ENCODE data around the gene GALNT15.

GALNT15 gene, protein sequence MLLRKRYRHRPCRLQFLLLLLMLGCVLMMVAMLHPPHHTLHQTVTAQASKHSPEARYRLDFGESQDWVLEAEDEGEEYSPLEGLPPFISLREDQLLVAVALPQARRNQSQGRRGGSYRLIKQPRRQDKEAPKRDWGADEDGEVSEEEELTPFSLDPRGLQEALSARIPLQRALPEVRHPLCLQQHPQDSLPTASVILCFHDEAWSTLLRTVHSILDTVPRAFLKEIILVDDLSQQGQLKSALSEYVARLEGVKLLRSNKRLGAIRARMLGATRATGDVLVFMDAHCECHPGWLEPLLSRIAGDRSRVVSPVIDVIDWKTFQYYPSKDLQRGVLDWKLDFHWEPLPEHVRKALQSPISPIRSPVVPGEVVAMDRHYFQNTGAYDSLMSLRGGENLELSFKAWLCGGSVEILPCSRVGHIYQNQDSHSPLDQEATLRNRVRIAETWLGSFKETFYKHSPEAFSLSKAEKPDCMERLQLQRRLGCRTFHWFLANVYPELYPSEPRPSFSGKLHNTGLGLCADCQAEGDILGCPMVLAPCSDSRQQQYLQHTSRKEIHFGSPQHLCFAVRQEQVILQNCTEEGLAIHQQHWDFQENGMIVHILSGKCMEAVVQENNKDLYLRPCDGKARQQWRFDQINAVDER

DNA sequence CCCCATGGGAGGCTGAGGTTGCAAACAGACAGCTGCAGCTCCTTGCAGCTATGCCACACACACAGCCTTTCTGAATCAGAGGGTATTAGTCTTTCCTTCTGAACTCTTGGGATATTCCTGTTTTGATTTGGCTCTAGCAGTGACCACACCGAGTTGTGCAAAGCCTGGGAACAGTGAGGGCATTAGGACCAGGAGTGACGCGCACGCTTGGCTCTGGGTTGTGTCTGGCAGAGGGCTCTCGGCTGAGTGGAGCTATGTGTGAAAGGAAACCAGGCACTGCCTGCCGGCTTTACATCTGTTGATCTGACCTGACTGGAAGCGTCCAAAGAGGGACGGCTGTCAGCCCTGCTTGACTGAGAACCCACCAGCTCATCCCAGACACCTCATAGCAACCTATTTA is at the start of gene GALNT15:
Gene GALNT15 (plus strand): TSS at position 292 of the 400 bp plus-strand sequence. CDS start 472 bp downstream, outside the sequence.
- DNase-seq, result peak; percentile 71

DNA sequence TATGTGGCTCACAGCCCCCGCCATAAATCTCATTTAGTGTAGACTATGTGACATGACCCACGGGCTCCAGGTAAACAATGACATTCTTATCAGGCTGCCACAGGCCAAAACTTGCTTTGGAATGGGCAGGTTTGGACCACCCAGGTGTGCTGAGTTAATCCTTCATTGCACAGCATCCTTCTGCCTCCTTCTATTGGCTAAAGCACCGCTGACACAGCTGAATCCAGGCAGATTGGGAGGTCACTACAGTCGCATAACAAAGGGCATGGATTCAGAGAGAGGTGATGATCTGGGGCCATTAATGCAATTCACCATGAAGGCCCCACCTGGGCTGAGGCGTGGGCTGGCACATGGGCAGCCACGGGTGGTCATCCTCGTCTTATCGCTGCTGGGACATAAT is 47.8 kb upstream of the GALNT15 start:
- DNase-seq, result no peak

DNA sequence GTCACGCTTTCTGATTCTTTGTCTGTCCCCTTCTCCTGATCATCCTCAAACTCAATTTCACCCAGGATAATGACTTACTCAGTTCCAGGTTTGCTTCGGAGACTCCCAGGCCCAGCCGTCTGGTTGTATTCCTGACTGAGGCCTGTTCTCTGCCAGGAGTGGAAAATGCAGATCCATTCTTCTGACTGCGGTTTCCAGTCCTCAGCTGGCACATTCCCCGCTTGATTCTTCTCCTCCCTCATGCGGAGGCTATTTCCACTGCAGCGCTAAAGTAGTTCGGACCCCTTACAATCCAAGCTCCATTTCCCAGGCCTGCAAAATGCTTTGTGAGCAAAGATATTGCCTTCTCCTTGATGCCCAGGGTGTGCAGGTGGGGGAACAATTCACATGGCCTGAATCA is 47.2 kb upstream of the GALNT15 start:
- no peak for DNase-seq

DNA sequence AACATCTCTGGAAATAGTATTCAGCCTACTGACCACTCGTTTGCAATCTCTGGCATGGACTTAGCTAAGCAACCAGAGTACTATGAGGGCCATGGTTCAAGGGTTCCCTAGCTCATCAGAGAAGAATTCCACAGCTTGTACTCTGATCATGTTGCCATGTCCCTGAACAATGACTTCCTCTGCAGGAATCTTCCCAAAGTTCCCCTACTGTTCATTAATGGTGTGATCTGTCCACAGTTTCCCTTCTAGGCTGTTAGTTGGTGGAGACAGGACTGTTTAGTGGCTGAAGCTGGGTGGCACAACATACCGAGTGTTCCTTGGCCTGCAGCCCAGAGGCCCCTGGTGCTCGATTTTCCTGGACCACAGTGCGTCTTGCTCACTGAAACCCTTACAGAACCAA is 44.4 kb upstream of the GALNT15 start:
- no peak for DNase-seq

DNA sequence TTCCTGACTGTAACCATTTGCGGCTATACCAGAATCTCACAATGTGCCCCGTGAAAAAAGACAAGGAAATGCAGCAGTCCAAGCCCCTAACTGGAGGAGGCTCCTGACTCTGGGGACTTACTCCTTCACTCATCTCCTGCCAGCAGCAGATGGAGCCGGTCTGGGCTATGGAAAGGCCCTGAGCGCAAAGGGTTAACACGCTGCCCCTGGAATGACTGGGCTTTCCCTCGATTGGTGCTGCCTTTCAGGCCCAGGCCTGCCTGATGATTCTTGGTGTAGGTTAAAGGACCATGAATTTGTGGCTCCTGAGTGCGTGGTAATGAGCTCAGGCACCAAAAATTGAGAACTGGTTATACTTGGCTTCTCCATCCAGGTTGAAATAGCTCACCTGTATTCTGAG is 42.3 kb upstream of the GALNT15 start:
- DNase-seq, result no peak

DNA sequence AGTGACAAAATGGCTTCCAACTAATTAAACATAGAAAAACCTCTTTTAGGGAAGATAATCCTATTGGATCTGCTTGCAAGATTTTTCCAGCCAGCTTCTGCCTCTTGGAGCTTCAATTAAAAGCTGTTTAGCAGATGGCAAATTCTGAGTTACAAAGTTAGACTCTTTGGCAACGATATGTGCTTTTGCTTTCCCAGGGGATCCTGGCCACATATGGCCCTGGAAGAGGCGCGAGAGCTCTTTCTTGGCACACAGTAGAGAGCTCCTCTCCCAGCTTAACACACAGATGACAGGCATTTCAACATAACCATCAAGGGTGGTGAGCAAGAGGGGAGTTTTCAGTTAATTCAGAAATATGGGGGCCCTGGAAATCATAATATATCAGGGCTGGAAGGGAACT is 41.6 kb upstream of the GALNT15 start:
- DNase-seq, result no peak

DNA sequence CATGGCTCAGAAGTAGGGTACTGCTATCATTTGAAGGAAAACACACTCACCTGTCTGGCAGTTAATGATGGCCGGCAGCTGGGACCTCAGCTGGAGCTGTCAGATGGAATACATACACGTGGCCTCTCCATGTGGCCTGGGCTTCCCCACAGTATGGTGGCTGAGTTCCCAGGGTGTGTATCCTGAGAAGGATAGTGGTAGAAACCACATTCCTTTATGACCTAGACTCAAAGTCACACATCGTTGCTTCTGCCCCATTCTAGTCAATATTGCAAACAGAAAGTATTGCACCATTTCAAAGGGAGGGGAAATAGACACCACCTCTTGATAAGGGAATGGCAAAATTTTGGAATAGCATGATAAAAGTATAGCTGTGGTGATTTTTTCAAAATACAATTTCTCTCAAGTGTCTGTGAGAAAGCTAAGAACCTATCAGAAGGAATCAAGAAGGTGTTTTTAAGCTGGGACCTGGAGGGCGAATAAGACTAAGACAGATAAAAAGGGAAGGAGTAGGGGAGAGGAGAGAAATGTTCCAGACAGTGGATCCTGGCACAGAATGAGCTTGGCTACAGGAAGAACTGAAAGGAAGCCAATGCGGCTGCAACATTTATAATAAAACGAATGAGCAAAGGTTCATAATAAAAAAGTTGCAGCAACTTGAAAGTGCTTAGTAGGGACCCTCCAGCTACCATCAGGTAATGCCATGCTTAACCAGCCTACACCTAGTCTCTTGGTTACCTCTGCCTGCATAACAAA is 40.1 kb upstream of the GALNT15 start:
- no peak for DNase-seq

DNA sequence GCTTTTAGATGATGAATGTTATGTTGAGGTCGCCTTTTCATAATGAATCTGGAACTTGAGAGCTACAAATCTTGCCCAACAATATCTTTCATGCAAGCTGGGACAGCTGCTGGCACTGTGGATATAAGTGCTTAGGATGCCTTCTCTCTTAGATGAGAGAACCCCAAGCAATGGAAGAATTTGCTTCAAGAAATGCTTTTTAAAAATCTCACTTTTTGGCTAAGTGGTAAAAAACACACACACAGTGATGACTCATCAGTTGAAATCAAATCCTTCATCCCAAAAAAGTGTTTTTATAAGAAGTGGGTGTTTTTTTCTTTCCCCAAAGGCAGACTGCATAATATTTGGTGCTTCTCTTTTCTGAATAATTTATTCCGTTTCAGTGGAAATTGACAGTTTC is 38.4 kb upstream of the GALNT15 start:
- DNase-seq, result no peak

DNA sequence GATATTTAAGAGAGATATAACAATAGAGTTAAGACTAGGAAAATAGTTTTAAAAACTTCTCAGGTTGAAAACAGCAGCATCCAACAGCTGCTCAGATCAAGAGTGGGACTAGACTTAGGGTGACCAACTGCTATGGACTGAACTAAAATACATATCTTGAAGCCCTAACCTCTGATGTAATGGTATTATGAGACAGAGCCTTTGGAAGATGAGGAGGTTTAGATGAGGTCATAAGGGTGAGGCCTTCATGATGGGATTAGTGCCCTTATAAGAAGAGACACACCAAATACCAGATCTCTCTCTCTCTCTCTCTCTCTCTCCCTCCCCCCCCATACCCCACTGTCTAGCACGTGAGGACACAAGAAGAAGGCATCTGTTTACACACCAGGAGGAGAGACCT is 37.4 kb upstream of the GALNT15 start:
- DNase-seq, result no peak

DNA sequence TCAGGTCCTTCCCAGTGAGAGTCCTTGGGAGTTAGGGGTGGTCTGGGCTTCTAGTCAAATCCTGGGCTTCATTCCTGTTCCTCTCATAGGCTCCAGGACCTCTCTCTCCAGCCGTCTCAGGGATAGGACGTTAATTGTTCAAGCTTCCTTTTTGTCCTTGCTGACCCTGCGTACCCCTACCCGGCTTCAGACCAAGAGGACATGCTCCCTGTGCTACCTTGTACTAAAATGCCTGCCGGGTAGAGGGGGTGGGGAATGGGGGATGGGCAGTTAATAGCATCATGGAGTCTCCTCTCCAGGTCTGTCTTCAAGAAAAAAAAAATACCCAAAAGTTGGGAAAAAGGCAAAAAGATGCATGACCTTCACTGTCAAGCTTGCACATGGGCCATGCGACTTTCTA is 36.5 kb upstream of the GALNT15 start:
- DNase-seq, result no peak

DNA sequence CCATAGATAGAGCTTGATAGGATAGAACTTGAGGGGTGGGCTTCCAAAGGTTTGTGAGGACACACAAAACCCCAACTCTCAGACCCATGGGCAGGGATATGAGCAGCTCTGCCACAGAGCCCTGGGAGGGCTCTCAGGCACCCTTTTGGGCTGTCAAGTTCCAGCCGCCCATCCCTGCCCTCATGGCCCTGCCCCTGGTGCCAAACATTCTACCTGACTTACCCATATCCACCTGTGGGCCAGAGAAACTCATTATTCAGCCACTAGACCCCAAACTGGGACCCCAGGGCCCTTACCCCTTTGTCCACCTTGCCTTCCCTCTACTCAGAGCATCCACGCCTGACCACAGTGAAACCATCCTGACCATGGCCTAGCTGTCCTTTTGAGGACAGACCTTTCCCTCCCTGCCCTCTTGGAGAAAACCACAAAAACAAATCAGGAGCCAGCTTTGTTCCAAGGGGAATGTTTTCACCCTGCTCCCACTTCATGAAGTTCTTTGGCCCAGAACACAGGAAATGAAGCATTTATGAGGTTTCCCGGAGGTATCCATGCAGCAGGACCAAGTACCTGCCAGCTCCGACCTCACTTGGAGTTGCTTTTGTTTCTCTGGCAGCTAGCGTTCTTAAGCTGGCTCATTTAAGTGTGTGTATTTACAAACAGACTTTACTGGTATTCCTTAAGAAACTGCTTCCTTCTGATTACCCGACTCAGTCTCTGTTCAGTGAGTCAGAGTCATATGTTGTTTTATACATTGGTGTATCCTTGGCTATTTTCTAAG is 34.2 kb upstream of the GALNT15 start:
- no peak for DNase-seq

DNA sequence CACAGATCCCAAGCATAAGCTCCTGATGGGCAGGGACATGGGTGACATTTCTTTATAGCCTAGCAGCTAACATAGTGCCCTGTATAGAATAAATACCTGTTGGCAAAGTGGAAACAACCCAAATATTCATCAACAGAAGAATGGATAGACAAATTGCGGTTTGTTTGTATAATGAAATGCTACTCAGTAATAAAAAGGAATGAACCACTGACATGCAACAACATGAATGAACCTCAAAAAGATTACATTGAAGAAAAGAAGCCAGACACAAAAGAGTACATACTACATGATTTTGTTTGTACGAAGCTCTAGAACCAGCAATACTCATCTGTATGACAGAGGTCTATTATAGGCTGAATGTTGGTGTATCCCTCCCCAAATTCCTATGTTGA is 33.6 kb upstream of the GALNT15 start:
- no peak for DNase-seq

DNA sequence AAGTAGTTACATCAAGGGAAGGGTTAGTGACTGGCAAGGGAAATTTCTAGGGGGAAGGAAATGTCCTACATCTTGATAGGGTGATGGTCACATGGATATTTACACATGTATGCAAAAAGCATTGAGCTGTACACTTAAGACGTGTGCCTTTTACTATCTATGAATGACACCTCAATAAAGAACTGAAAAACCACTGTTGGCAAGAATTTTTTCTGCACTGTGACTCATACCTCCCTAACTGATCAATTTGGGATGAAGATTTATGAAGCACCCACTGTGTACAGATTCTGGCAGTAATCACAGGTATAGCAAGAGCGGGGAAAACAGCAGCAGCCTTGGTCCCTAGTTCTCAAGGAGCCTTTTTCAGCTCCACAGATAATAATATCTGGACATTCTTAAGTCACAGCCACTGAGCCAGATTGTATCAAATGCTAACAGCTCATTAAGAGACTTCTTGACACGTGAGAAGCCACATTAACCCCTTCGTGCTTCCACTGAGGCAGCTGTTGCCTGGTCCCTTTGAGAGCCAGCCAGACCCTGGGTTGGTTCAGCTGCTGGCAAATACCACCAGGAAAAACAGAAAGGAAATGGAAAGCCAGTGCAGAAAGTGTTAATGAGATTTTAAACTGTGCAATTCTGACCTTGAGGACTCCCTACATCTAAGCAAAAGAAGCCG is 32.0 kb upstream of the GALNT15 start:
- DNase-seq, result no peak

DNA sequence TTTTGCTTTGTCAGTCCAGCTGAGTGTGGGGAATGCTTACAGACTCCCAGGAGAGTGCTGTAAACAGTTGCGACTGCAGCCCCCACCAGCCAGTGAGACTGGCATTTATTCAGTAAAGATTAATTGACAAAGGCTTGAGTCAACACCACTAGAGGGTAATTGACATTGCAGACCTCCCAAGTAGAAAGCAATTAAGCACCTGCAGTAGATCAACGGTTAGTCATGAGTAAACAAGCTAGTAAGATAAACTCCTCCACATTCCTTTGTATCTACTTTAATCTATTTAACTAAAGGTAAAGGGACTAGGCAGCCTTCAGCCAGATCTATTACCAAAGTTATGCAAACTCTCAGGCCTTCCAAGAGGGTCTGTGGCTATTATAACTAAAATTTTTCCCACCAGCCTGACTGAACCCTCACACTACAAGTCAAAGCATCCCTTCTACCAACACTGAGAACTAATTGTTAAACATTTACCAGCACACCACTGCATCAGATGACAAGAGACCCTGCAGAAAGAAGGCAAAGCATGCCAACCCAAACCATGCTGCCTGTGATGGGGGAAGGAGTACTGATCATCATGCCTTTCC is 30.5 kb upstream of the GALNT15 start:
- no peak for DNase-seq

DNA sequence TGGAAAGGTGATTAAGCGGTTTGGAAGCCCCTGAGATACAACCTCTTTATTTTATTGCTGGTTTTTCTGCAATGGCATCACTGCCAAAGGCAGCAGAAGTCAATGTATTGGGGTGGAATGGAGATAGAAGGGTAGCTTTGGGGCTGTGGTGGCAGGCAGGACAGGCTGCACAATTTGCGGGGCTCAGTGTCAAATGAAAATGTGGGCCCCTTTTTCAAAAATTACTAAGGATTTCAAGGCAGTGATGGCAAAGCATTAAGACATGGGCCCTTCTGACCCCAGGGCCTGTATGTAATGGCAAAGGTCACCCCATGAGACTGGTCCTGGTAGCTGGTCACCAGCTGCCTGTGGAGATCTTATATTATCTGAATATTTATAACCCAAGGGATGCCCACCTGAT is 29.3 kb upstream of the GALNT15 start:
- DNase-seq, result no peak

DNA sequence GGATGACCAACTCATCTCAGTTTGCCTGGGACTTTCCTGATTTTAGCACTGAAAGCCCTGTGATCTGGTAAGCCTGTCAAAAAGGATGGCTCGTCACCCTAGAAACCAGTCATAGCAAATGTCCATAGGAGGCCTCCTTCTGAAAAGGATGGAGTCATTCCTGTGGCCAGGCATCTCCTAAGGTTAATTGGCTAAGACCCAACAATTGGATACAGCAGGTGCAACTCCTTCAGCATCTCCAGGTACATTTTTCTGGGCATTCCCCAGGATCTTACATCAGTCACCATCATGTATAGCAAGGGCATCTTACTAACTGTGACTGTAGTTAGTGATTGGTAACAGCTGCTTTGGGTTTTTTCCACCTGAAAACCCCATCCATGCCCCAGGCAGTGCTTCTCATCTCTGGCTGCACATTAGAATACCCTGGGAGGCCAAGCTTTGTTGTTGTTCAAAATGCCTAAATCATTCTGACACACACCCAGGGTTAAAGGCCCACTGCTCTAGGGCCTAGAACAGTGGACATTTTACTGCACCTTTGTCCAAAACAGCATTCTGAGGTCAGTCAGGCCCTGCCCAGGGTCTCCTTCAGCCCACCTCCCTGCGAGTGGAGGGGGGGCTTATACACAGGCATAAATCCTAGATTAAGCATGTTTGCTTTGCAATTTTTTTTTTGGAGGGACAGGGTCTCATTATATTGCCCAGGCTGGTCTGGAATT is 28.3 kb upstream of the GALNT15 start:
- DNase-seq, result no peak

DNA sequence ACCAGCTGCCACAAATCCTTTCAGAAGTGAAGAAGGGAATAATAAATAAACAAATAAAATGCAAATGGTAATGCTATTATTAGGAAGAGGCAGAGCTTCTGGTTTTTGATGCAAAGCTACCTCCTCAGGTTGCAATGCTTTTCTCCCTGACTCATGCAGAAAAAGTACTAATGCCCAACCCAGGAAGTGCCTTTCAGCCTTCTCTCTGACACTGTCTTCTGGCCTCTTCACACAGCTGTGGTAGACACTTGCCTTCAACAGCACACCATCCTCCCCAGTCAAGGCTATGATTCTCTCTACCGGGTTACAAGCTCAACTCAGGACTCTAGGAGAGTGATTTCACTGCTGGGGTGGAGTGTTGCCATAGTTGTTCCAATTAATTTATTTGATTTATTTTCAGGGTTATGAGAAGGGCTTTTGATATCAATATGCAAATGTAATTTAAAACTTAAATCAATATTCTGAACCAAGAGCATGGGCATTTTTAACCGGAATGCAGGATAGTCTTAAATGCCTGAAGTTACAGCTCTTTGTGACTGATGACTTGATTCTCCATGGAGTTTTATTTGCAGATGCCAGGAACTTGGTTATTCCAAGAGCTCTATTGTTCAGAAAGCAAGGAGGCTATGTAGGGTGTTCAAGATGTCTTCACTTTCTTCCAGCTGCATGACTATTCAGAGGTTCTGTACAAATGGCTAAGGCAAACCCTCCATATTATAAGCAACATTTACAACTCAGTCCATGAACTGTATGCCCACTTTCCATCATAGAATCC is 27.1 kb upstream of the GALNT15 start:
- DNase-seq, result no peak

DNA sequence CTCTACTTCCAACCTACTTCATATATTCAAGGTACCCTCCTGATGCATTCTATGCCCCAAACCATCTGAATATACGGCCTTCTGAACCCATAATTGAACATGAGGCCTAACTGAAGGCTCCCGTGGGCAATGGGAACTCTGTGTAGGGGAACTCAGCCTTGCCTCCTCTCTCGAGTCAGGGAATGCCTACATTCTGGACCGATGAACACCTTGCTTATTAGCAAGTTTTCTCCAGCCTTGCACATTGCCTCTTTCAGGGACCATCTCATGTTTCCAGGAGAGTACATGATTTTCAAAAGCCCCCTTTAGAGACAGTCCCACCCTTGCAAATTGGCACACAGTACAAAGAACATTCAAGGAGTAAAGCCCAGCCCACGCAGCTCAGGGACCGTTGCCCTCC is 26.3 kb upstream of the GALNT15 start:
- no peak for DNase-seq

DNA sequence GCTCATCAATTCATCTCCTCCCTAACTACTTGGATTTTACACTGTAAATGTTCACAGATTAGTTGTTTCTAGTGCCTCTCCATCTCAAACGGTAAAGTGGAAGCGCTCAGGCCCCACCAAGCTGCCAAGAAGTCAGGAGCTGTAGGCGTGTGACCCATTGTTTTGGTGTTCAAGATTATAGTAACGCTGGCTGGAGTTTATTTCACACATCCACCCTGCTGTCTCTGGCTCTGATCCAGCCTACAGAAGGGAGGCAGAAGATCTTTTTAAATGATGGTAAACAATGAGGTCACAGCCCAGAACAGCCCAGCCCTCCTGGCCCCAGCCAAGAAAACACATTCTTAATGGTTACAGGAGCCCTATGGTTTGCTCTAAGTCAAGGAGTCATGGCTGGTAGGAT is 25.7 kb upstream of the GALNT15 start:
- DNase-seq, result no peak

DNA sequence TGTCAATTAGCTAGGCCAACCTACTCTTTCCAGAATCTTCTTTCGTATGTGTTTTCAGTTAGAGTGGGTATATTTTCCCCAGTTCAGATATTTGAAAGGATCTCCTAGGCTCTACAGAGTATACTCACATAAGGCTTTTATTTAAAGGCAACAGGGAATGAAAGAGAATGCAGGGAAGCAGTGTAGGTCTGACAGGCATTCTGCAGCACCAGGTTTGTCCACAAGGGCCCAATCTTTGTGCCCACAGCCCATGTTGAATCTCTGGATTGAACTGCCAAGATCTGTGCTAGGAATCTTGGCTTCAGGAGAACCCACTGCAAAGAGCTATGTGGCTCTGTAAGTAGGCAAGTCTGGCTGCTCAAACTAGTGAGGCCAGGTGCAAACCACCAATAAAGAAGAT is 24.2 kb upstream of the GALNT15 start:
- no peak for DNase-seq

DNA sequence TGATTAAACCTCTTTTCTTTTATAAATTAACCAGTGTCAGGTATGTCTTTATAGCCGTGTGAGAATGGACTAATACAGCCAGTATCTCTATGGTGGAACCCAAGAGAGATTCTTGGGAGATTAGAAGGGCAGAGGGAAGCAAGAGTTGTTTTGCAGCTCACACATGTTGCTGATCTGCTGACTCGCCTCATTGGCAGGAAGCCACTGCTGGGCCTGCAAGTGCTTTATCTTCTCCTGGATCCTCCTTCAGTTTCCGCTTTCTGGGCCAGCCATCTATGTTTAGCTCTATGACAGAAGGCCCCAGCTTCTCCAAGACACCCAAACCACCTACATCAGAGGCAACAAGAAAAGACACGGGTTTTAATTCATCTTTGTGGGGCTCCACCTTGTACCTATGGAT is 23.4 kb upstream of the GALNT15 start:
- no peak for DNase-seq
